HG02870 (cell line): ENCODE data around the gene CASP8.
"Not testable (repeated sequence)": the region's sequence is repeated elsewhere in the genome, so short reads cannot be mapped to it uniquely, and the experiment has no call there.

ENCODE experiments used
- ATAC-seq: cut with Tn5 transposase; IDR thresholded peaks from one replicate; pipeline ENCODE4 v1.9.1; 2021; ENCODE audit warnings: mild to moderate bottlenecking, moderate library complexity; ENCODE audit not compliant: unreplicated experiment

The CASP8 gene

GRCh38 chr2:201260302-201260800, at the start of gene CASP8:
TSS of gene CASP8 (plus strand) at chr2:201260536. CDS start at chr2:201266487, 5,951 bp downstream.
- ATAC-seq: no peak

DNA sequence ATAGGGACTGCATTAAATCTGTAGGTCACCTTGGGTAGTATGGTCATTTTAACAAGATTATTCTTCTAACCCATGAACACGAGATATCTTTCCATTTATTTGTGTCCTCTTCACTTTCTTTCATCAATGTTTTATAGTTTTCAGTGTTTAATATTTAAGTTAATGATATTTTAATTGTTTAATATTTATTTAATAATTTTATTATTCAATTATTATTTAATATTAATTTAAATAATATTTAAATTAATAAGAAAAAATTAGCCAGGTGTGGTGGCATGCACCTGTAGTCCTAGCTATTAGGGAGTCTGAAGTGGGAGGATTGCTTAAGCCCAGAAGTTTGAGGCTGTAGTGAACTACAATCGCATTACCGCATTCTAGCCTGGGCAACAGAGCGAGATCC, 44.4 kb upstream of the CASP8 start:
- ATAC-seq: no peak

DNA sequence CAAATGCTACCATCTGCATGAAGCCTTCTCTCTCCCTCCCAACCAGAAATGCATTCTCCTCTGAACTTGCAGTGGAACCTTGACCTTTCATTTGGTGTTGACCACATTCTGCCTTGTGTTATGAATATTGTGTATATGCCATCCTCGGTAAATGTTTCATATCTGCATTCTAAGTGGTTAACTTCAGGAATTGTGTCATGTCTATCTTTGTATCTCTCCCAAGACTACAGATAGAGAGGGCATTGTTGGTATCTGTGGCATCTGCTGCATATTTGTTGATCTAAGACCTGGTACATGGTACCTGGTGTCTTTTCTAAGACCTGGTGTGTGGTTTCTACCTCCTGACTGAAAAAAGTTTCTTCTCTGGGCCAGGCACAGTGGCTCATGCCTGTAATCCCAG, 43.4 kb upstream of the CASP8 start:
- no peak for ATAC-seq

GRCh38 chr2:201218780-201219179, 41.6 kb upstream of the CASP8 start:
- ATAC-seq: no peak

- ATAC-seq: no peak
These were observed 40.8 kb upstream of the CASP8 start for GRCh38 chr2:201219328-201220096.

DNA sequence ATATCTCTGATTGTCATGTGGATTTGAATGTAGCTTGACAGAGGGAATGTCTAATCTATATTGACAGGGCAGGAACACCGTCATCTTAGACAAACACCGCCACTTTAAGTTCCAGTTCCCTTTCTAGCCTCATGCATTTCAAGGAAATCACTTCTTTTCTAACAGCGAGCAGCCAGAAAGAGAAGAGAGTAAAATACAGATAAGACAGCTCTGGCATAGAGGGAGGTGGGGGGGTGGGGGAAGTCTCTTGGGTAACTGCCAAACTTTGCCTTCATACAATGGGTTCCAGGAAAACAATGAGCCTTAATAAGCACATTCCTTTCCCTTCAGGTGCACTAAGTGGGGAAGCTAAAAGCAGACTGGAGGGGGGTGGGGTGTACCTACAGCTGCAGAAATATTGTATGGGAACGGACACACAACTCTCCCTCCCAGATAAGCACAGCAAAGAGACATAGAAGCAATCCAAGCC, 40.2 kb upstream of the CASP8 start:
- no peak for ATAC-seq

GRCh38 chr2:201223089-201224073, 37.0 kb upstream of the CASP8 start:
- peak; percentile 93 for ATAC-seq

DNA sequence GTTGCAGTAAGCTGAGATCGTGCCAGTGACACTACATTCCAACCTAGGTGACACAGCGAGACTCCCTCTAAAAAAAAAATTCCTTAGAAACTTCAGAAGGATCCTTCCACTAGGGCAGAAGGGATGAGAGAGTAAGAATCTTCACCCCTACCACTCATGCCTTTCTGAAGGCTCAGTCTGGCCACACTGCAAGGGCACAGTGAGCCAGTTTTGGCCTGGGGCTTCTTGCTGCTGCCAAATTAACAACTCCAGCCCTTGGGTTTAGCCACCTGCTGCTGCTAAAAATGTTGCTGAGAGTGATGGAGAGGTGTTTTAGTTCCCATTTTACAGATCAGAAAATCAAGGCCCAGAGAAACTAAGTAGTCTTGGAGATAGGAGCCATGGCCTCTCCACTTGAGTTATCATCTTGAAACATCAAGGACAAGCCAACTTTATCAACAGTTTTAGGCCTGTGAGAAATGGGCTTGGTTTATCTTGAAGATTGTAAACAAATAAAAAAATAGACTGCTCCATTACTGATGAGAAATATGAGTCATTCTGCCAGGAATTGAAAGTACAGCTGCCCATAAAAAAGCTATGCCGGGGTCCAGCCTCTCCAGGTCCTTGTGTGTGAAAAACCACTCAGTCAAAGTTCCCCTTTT, 31.9 kb upstream of the CASP8 start:
- ATAC-seq: no peak

- no peak for ATAC-seq
These were observed 31.4 kb upstream of the CASP8 start for GRCh38 chr2:201228912-201229290.

GRCh38 chr2:201231781-201232466, 28.4 kb upstream of the CASP8 start:
- peak; percentile 46 for ATAC-seq

- ATAC-seq: no peak
These were observed 27.9 kb upstream of the CASP8 start for GRCh38 chr2:201232467-201232815.

- peak; percentile 91 for ATAC-seq
These were observed 27.0 kb upstream of the CASP8 start for GRCh38 chr2:201233192-201233811.

- peak; percentile 20 for ATAC-seq
These were observed 26.3 kb upstream of the CASP8 start for GRCh38 chr2:201233812-201234662.

DNA sequence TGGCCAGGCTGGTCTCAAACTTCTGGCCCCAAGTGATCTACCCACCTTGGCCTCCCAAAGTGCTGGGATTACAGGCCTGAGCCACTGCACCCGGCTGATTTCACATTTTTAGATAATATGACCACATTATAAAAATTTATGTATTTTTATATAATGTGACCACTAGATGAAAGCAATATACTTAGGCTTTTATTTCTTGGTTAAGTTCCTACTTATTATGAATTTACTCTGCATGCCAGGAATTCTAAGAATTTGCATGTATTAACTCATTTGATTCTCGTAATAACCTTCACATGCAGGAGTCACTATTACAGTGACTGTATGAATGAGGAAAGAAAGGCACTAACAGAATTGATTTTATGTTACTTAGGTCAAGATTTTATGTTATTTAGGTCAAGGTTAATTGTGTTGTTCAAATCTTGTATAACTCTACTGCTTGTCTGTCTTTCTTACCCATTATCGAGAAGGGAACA, 25.6 kb upstream of the CASP8 start:
- no peak for ATAC-seq

GRCh38 chr2:201235860-201236811, 24.2 kb upstream of the CASP8 start:
- no peak for ATAC-seq

GRCh38 chr2:201237486-201238123, 22.7 kb upstream of the CASP8 start:
- ATAC-seq: no peak

DNA sequence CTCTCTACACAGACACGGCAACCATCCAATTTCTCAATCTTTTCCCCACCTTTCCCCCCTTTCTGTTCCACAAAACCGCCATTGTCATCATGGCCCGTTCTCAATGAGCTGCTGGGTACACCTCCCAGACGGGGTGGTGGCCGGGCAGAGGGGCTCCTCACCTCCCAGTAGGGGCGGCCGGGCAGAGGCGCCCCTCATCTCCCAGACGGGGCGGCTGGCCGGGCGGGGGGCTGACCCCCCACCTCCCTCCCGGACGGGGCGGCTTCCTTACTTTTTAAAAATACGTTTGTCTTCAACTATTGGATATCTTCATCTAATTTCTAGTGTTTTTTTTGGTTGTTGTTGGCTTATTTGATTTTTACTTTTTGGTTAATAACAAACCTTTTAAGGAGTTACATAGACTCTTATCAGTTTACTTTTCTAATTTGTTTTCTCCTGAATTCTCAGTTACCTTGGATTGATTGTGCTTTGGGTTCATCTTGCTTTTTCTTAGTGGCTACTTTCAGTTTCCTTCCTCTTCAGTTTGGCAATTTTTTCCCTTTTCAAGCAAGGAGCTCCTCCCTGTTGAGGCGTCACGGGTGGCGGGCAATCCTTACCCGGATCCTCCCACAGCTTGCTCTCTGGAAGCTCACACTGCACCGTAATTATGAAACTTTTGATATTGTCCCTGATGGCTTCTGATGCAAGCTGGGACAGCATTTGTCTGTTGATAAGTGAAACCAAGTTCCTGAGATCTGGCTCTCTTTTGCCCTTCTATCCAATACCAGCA, 21.0 kb upstream of the CASP8 start:
- not testable (repeated sequence) for ATAC-seq
